ENCODE results near the gene BSDC1.

BSDC1 gene

GRCh38 chr1:32394890-32395432 is 720 bp upstream of the BSDC1 start:
- no peak for DNase-seq (ENCODE audit: low read depth)

GRCh38 chr1:32393832-32394140 is 455 bp downstream of the BSDC1 start:
- DNase-seq (ENCODE audit: low read depth) = no peak

DNA sequence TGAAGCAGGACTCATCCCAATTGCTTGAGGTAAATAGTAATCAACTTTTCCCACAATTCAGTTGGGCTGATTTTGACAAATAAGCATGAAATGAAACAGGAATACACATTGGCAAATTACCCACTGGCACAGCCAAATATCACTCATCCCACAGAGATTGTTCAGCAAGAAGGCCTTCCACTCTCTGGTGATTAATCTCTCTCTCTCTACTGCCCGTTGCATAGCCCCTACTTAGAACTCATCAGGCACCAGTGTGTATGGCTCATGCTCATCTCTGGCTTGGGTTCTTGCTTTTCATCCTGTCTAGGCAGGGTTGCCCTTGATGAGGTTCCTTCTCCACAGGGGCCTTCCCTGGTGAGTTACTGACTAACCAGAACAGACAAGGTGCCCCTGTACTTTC is 1.1 kb downstream of the BSDC1 start:
- no peak for DNase-seq (ENCODE audit: low read depth)

DNA sequence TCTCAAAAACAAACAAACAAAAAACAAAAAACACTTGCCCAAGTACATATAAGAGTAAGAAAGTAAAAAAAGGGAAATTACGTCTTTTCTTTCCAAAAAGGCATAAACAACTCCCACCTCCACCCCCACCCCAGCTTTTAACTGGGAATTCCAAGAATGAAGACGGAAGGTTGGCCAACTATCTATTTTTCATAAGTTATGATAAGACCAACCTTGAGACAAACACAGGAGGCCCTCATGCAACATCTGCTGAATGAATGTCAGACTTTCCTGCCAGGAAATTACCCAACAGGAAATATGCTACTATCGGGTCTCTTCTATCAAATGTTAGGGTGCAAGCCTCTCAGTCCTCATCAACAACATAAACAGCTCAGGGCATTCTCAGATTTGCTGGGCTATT is 1.9 kb downstream of the BSDC1 start:
- DNase-seq (ENCODE audit: low read depth) = no peak

DNA sequence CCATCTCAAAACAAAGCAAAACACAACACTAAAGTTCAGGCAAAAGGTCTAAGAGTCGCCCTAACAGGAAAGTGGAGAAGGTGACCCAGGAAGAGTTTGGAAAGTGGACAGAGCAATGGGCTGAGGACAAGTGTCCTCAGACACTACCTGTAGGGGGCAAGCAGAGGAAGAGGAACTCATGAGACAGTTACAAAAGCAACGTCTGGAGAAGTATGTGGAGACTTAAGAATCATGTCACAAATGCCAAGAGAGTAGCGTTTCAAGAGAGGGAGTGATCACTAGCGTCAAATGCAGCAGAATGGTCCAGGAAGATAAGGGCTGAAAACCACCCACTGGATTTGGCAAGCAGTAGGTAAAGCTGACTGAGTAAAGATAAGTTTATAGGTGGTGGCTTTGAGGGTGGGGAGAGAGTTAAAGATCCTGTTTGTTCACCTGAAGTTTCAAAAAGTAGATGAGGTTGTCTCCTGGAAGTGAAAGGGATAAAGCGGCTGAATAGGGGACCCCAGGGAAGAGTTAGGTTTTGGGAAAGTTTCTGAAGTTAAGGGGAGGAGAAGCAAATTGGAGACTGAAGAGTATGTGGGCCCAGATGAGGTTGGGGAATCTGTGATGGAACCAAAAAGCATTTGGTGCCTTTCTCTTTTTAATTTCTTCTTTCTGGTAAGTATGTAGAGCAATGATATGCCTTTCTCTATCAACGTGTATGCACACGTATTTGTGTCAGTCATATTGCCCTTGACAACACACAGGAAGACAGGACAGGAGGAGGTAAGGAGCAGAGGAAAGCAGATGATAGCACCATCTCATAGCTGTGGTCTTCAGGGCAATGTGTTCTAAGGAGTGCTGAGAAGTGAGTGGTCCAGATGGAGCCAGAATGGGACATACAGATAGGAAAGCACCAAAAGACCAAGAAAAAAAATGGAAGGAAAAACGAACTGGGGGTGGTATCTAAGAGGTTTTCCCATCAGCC is 3.1 kb downstream of the BSDC1 start:
- no peak for DNase-seq (ENCODE audit: low read depth)

DNA sequence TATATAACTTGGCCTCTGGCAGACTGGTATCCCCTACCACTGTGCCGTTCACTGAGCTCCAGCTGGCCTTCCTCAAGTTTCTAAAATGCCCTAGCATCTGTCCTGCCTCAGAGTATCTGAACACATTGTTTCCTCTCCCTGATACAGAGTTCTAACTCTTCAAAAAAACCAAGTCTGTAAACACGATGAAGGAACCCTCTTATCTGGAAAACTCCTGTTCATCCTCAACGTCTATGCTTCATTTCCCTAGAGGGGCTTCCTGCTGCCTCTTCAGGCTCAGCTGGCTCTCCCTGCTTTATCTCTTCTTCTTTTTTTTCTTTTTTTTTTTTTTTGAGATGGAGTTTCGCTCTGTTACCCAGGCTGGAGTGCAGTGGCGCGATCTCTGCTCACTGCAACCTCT is 5.6 kb downstream of the BSDC1 start:
- DNase-seq (ENCODE audit: low read depth) = no peak

GRCh38 chr1:32386676-32387392 is 7.4 kb downstream of the BSDC1 start:
- DNase-seq (ENCODE audit: low read depth) = no peak

DNA sequence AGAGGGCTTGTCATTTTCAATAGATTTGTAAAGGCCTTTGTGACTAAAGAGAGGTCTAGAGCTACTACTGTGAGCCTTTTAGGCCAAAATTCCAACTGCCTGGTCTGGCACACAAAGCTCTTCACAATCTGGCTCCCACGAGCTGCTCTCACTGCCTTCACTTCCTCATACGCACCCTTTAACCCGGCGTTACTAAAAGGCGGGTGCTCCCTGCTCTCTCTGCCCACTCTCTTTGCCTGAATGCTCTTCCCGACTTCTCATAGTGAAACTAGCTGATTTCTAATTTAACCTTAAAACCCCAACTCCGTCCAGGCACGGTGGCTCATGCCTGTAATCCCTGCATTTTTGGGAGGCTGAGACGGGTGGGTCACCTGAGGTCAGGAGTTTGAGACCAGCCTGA is 14.2 kb downstream of the BSDC1 start:
- DNase-seq (ENCODE audit: low read depth) = no peak

DNA sequence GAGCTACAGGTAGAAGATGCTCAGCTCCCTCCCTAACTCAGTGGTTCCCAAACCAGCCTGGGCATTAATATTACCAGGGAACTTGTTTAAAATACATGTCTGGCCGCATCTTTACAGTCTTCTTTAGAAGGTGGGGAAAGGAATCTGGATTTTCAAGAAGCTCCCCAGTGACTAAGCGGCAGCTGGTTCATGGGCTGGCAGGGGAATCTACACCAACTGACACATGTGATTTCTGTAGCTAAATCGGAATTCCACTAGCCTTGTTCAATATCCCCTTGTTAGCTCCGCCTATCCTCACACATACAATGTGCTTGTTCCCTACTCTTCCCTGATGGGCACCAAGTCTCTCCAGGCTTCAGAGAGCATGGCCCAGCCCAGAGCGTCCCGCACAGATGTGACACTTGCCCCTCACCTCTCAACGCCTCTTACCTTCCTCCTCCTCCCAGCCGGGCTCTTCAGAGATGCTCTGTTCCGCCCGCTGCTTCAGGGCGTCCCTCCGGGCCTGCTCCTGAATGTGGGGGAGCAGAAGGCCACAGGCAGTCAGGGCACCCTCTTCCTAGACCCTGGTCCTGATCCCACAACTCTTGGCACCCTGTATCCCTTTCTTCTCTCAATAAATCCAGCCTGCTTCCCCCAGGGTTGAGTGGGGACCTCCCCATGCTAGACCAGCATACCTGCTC is 16.6 kb downstream of the BSDC1 start:
- no peak for DNase-seq (ENCODE audit: low read depth)

GRCh38 chr1:32376199-32376598 is 18.0 kb downstream of the BSDC1 start:
- no peak for DNase-seq (ENCODE audit: low read depth)

DNA sequence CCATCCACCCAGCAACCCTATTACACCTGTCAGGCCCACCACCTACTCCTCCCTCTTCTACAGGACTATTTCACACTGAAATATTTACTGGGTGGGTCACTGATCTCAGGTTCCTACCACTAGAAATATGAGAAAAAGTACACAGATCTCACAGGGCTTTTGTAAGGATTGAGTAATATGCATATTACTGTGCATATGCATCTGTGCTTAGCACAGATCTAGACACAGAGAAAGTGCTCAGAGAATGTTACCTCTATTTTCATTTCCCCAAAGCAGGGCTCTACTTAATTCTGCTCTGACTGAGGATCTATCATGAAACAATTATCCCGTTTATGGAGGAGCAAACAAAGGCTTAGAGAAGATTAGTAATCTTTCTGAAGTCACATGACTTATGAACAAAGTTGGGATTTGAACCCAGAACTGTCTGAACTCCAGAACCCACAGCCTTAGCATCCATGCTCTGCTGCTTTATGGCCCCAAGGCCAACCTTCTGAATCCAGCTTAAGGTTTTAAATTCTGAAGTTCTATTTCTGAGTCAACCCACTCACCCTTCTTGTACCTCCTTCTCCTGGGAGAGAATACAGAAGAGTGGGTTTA is 20.1 kb downstream of the BSDC1 start:
- DNase-seq (ENCODE audit: low read depth) = no peak

DNA sequence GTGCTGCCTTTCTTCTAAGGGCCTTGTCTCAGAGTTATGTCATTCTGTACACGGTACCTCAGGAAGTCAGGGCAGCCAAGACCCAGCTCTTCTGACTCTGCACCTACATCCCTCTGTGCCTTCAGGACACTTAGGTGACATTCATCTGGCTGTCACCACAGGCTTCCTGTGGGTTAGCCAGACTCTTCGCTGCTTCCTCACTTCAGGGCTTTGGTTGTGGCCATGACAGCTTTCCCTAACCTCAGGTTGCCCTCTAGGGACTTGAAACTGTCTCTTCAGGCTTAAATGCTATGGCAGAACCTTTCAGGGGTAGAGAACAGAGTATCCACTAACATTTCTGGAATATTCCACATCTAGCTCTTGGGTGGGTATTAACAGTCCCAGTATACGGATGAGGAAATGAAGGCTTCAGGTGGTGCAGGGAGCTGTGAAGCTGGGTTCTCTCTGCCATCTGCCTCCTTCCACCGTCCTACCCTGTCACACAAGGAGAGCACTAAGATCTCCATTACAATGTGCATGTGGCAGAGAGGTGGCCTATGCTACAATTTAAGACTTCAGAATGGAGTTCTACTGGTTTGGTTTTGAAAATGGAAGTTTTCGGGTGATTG is 22.0 kb downstream of the BSDC1 start:
- DNase-seq (ENCODE audit: low read depth) = no peak

GRCh38 chr1:32367912-32368635 is 26.2 kb downstream of the BSDC1 start:
- no peak for DNase-seq (ENCODE audit: low read depth)

GRCh38 chr1:32365445-32365844 is 28.8 kb downstream of the BSDC1 start:
- no peak for DNase-seq (ENCODE audit: low read depth)

- DNase-seq (ENCODE audit: low read depth) = no peak
These were observed 29.4 kb downstream of the BSDC1 start for GRCh38 chr1:32364836-32365235.

GRCh38 chr1:32363713-32364112 is 30.5 kb downstream of the BSDC1 start:
- DNase-seq (ENCODE audit: low read depth) = no peak

DNA sequence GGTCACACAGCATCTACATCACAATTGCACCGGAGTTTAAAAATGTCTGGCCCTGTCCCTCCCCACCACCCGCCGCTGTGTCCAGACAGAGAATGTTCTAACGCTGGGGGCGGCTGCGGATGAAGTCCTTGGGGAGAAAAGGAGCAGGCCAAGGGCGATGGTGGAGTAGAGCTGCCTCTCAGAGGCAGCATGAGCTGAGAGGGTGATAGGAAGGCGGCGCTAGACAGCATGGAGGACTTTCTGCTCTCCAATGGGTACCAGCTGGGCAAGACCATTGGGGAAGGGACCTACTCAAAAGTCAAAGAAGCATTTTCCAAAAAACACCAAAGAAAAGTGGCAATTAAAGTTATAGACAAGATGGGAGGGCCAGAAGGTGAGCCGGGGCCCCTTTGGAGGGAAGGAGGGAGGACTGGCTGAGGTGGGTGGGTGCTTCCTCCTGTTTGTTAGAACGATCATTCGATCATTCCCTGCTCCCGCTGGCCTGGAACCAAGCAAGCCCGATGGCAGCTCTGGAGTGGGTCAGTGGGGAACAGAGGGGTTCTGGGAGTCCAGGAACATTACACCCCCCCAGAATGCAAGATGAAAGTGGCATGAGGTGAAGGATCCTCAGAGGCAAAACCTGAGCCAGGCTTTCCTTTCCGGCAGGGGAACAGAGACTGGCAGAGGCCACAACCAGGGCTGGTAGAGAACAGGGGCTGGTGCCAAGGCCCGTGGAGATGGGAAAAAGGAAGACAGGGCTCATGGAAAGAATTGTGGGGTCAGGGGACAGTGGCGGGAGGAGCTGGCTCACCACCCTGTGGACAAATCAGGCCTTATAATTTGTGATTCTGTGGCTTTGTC is 31.5 kb downstream of the BSDC1 start, which contains the start of the genes FAM229A and TSSK3:
Gene FAM229A, minus strand, starts transcription at position 12 of the 840 bp plus-strand sequence. CDS start 394 bp downstream, outside the sequence.
Gene TSSK3, plus strand, starts transcription at position 66 of the 840 bp plus-strand sequence. Its CDS starts 163 bp downstream, at position 229.
- DNase-seq (ENCODE audit: low read depth) = no peak

- no peak for DNase-seq (ENCODE audit: low read depth)
These were observed 32.4 kb downstream of the BSDC1 start for GRCh38 chr1:32361674-32362473.

DNA sequence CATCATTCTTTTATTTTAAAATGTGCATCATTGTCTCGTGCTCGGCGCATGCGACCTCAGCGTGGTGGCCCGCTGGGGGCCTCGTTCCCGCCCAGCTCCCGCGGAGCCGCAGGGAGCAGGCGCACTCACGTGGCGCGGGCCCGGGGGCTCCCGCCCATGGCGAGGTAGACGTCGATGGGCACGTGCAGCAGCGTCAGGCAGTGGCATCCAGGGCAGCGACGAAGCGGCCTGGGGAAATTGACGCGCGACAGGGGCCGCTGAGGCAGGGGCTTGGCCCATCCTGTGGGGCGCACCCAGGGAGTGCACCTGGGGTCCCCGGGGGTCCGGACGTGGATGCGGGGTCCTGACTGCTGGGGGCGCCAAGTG is 33.0 kb downstream of the BSDC1 start:
- no peak for DNase-seq (ENCODE audit: low read depth)

Measured in stimulated activated CD8-positive, alpha-beta memory T cell treated with anti-CD3 and anti-CD28 coated beads, Interleukin-15, amount 100 ng/mL, for 1 hour (primary cell).